ENCODE results near the gene BAHCC1. TPM values are rescaled to one million over a fixed set of nuclear protein-coding genes. Genes with fewer than 3 reads are reported as not detected.
"Not testable (repeated sequence)": the region's sequence is repeated elsewhere in the genome, so short reads cannot be mapped to it uniquely, and the experiment has no call there.

The BAHCC1 gene
- total and polyA plus RNA-seq, 2 donors: 5.8 to 7.3 TPM

DNA sequence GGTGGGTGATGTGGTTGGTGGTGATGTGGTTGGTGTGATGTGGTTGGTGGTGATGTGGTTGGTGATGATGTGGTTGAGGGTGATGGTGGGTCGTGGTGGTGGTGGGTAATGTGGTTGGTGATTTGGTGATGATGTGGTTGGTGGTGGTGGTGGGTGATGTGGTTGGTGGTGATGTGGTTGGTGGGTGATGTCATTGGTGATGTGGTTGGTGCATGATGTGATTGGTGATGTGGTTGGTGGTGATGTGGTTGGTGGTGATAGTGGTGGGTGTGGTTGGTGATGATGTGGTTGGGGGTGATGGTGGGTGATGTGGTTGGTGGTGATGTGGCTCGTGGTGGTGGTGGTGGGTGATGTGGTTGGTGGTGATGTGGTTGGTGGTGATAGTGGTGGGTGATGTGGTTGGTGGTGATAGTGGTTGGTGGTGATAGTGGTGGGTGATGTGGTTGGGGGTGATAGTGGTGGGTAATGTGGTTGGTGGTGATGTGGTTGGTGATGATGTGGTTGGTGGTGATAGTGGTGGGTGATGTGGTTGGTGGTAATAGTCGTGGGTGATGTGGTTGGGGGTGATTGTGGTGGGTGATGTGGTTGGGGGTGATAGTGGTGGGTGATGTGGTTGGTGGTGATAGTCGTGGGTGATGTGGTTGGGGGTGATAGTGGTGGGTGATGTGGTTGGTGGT is 30.6 kb downstream of the BAHCC1 start:
- Histone ChIP-seq H3K27me3 (ENCODE audit: control insufficient read depth in 2 of 2, insufficient read depth in 1 of 2, low read length in 1 of 2) (peaks cover 0 to 57% of the 10 kb centered on the region in 2 donors), H3K4me1 (ENCODE audit: control insufficient read depth in 2 of 2, insufficient read depth in 2 of 2, low read length in 2 of 2) (peaks cover 37 to 62% of the 10 kb centered on the region in 2 donors), H3K9me3 (ENCODE audit: control insufficient read depth in 2 of 2, insufficient read depth in 1 of 2, low read length in 1 of 2) (peaks cover 1 to 29% of the 10 kb centered on the region in 2 donors)
- not testable (repeated sequence) for H3K4me3 ChIP-seq (ENCODE audit: low read length in 2 of 2); DNase-seq (ENCODE audit: low read depth in 6 of 9, low spot score in 9 of 9); H3K27ac ChIP-seq (ENCODE audit: low read depth in 1 of 2, low read length in 1 of 2); H3K36me3 ChIP-seq (ENCODE audit: control insufficient read depth in 2 of 2, insufficient read depth in 2 of 2, low read length in 1 of 2)
- WGBS: 62% methylated on average over 4 of the region's 4 CpGs

DNA sequence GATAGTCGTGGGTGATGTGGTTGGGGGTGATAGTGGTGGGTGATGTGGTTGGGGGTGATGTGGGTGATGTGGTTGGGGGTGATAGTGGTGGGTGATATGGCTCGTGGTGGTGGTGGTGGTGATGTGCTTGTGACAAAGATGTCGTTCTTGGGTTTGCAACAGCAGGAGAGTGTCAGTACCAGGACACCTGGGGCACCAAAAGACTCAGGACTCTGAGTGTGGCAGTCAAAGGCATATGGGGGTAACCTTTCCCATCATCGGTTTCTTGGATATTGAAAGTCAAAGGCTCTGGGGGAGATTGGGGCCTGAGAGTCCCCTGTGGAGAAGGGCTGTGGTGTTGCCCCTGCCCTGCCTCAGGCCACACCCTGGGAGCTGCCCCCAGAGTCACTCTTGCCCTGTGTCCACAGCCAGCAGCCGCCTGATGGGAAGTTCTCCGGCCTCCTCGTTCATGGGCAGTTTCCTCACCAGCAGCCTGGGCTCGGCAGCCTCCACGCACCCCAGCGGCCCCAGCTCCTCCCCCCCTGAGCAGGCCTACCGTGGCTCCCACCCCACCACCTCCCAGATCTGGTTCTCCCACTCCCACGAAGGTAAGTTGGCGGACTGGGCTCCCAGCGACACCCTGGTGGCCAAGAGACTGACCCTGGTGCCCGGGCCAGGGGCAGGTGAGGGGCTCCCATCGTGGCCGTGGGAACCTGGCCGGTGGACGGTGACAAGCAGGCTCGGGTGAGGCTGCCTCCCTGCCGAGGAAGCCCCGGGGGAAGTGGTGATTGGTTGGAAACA is 31.3 kb downstream of the BAHCC1 start:
- Histone ChIP-seq H3K9me3 (ENCODE audit: control insufficient read depth in 2 of 2, insufficient read depth in 1 of 2, low read length in 1 of 2) (peaks cover 1 to 29% of the 10 kb centered on the region in 2 donors), H3K36me3 (ENCODE audit: control insufficient read depth in 2 of 2, insufficient read depth in 2 of 2, low read length in 1 of 2) (no peaks in the 10 kb centered on the region), H3K4me1 (ENCODE audit: control insufficient read depth in 2 of 2, insufficient read depth in 2 of 2, low read length in 2 of 2) (peaks cover 37 to 62% of the 10 kb centered on the region in 2 donors), H3K27me3 (ENCODE audit: control insufficient read depth in 2 of 2, insufficient read depth in 1 of 2, low read length in 1 of 2) (peaks cover 0 to 61% of the 10 kb centered on the region in 2 donors), H3K4me3 (ENCODE audit: low read length in 2 of 2) (peak overlapping the region in 1 of 2 donors; percentile 38), H3K27ac (ENCODE audit: low read depth in 1 of 2, low read length in 1 of 2) (peak overlapping the region in 1 of 2 donors; percentile 34)
- 18% methylated on average over 22 of the region's 22 CpGs for WGBS
- DNase-seq (ENCODE audit: low read depth in 6 of 9, low spot score in 9 of 9): no peak

DNA sequence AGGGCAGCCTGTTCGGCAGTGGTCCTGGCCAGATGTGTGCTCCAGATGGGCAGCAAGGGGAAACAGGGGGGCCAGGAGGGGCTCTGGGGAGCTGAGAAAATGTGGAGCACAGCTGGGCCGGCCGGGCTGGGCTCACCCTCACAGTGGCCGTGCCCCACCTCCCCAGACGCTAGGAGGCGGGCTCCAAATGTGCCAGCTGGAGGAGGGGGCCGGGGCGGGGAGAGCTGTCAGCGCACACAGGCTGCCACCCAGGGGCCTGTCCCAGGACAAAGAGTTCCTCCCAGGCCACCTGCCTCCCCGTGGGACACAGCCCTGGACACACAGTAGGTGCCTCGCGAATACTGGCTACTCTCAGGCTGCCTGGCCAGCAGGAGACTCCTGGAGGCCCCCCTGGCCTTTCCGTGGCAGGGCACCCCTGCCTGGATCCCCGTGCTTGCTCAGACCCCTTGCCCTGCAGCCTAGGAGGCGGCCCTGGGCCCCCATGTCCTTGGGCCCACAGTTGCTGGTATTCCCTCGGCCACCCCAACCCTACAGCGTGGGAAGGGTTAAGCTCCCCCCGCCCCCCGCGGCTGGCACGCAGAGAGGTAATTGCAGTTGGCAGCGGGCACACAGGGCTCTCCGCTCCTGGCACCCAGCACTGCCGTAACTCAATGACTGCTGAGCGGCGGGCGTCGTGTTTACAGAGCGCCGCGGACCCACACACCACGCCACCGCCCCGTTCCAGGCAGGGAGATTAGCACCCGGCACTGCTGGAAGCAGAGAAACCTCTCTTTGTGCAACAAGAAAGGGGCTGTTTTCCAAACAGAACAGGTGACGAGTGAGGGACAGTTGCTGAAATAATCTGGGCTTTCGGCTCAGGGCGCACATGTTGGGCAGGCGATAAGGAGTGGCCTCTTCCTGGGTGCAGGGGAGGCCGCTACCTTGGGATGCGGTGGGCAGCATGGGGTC is 32.2 kb downstream of the BAHCC1 start:
- peak in 3 of 9 donors; percentile 47 to 73 (median 50) for DNase-seq (ENCODE audit: low read depth in 6 of 9, low spot score in 9 of 9)
- no peaks in the 10 kb centered on the region for H3K36me3 ChIP-seq (ENCODE audit: control insufficient read depth in 2 of 2, insufficient read depth in 2 of 2, low read length in 1 of 2)
- H3K4me3 ChIP-seq (ENCODE audit: low read length in 2 of 2): peak overlapping the region; percentile 35 to 38
- H3K4me1 ChIP-seq (ENCODE audit: control insufficient read depth in 2 of 2, insufficient read depth in 2 of 2, low read length in 2 of 2): peaks cover 37 to 62% of the 10 kb centered on the region in 2 donors
- H3K27ac ChIP-seq (ENCODE audit: low read depth in 1 of 2, low read length in 1 of 2): peak overlapping the region in 1 of 2 donors; percentile 73
- WGBS: 6% methylated on average over 41 of the region's 41 CpGs
- peaks cover 0 to 61% of the 10 kb centered on the region in 2 donors for H3K27me3 ChIP-seq (ENCODE audit: control insufficient read depth in 2 of 2, insufficient read depth in 1 of 2, low read length in 1 of 2)
- peaks cover 1 to 29% of the 10 kb centered on the region in 2 donors for H3K9me3 ChIP-seq (ENCODE audit: control insufficient read depth in 2 of 2, insufficient read depth in 1 of 2, low read length in 1 of 2)

DNA sequence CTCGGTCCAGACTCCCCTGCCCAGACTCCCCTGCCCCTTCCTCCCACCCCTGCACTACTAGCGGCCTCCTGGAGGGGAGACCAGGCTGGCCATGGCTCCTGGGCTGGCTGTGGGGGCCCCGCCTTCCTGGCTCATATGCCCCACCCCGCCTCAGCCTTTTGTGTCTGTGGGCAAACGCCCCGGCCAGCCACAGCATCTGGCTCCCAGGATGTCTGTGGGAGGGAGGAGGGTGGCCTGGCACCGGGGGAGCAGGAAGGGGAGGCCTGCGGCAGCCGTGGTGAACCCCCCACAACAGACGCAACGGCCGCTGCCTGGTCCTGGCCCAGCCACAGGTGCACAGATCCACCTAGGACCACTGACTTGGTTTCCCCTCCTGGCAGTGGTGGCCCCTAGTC is 32.9 kb downstream of the BAHCC1 start:
- Histone ChIP-seq H3K36me3 (ENCODE audit: control insufficient read depth in 2 of 2, insufficient read depth in 2 of 2, low read length in 1 of 2) (no peaks in the 10 kb centered on the region), H3K9me3 (ENCODE audit: control insufficient read depth in 2 of 2, insufficient read depth in 1 of 2, low read length in 1 of 2) (peaks cover 1 to 29% of the 10 kb centered on the region in 2 donors), H3K4me1 (ENCODE audit: control insufficient read depth in 2 of 2, insufficient read depth in 2 of 2, low read length in 2 of 2) (peaks cover 37 to 60% of the 10 kb centered on the region in 2 donors), H3K27ac (ENCODE audit: low read depth in 1 of 2, low read length in 1 of 2) (peak overlapping the region in 1 of 2 donors; percentile 73), H3K27me3 (ENCODE audit: control insufficient read depth in 2 of 2, insufficient read depth in 1 of 2, low read length in 1 of 2) (peaks cover 0 to 60% of the 10 kb centered on the region in 2 donors), H3K4me3 (ENCODE audit: low read length in 2 of 2) (peak overlapping the region in 1 of 2 donors; percentile 35)
- WGBS: 3% methylated on average over 12 of the region's 12 CpGs
- DNase-seq (ENCODE audit: low read depth in 6 of 9, low spot score in 9 of 9): peak in 1 of 9 donors; percentile 75

DNA sequence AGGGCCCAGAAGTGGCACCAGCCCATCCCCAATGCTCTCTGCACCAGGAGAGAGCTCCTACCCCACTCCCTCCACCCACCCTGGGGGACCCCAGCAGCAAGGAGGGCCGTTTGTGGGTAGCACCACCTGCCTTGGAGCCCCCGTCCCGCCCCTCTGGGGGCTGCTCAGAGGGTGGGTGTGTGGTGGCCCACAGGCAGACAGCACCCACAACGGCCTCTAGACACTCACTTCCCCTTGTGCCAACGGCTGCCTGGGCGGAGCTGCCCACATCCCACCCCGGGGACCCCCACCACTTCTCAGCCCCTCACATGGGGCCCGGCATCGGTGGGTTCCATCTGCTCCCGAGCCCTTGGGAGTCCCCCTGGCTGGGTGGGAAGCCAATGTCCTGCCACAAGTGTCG is 33.3 kb downstream of the BAHCC1 start:
- peak overlapping the region in 1 of 2 donors; percentile 35 for H3K4me3 ChIP-seq (ENCODE audit: low read length in 2 of 2)
- peaks cover 37 to 59% of the 10 kb centered on the region in 2 donors for H3K4me1 ChIP-seq (ENCODE audit: control insufficient read depth in 2 of 2, insufficient read depth in 2 of 2, low read length in 2 of 2)
- WGBS: 4% methylated on average over 11 of the region's 11 CpGs
- H3K27ac ChIP-seq (ENCODE audit: low read depth in 1 of 2, low read length in 1 of 2): peak overlapping the region in 1 of 2 donors; percentile 73
- peaks cover 0 to 57% of the 10 kb centered on the region in 2 donors for H3K27me3 ChIP-seq (ENCODE audit: control insufficient read depth in 2 of 2, insufficient read depth in 1 of 2, low read length in 1 of 2)
- no peaks in the 10 kb centered on the region for H3K36me3 ChIP-seq (ENCODE audit: control insufficient read depth in 2 of 2, insufficient read depth in 2 of 2, low read length in 1 of 2)
- H3K9me3 ChIP-seq (ENCODE audit: control insufficient read depth in 2 of 2, insufficient read depth in 1 of 2, low read length in 1 of 2): peaks cover 1 to 29% of the 10 kb centered on the region in 2 donors
- peak in 1 of 9 donors; percentile 53 for DNase-seq (ENCODE audit: low read depth in 6 of 9, low spot score in 9 of 9)

DNA sequence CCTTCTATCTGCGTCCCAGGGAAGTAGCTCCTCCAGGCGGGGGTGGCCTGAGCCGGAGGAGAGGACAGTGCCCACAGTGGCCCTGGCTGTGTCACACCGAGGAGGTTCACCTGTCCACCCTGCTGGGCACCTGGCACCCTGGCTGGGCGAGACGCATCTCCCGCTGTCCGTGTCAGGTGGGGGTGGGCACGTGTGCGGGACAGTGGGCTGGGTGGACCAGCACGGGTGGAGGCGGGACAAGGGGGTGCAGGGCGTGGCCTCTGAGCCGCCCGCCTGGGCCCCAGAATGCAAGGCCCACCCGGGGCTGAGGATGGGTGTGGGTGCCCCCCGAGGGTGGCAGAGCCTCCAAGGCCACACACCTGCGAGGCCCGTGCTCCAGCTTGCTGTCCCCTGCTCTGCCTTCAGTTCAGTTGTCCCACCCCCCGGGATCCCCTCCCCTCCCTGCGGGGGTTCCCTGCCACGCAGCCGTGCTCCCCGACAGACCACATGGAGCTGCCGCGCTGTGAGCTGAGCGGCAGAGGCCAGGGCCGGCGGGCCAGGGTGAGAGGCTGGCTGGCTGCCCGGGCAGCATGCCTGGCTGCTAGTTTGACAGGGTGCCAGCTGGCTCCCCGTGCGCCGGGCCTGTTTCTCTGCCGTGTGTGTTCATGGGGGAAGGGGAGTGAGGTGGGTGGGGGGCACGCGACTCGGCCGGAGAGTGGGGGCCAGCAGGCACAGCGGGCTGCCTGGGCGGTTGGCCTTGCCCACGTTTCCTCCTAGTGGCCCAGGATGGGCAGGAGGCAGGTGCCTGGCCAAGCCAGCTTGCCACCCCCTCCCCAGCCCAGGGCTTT is 33.9 kb downstream of the BAHCC1 start:
- DNase-seq (ENCODE audit: low read depth in 6 of 9, low spot score in 9 of 9): peak in 1 of 9 donors; percentile 60
- H3K4me3 ChIP-seq (ENCODE audit: low read length in 2 of 2): peak overlapping the region; percentile 22 to 35
- 1% methylated on average over 41 of the region's 41 CpGs for WGBS
- H3K36me3 ChIP-seq (ENCODE audit: control insufficient read depth in 2 of 2, insufficient read depth in 2 of 2, low read length in 1 of 2): no peaks in the 10 kb centered on the region
- peak overlapping the region in 1 of 2 donors; percentile 73 for H3K27ac ChIP-seq (ENCODE audit: low read depth in 1 of 2, low read length in 1 of 2)
- peaks cover 0 to 54% of the 10 kb centered on the region in 2 donors for H3K27me3 ChIP-seq (ENCODE audit: control insufficient read depth in 2 of 2, insufficient read depth in 1 of 2, low read length in 1 of 2)
- peaks cover 37 to 62% of the 10 kb centered on the region in 2 donors for H3K4me1 ChIP-seq (ENCODE audit: control insufficient read depth in 2 of 2, insufficient read depth in 2 of 2, low read length in 2 of 2)
- H3K9me3 ChIP-seq (ENCODE audit: control insufficient read depth in 2 of 2, insufficient read depth in 1 of 2, low read length in 1 of 2): peaks cover under 1 to 24% of the 10 kb centered on the region in 2 donors

DNA sequence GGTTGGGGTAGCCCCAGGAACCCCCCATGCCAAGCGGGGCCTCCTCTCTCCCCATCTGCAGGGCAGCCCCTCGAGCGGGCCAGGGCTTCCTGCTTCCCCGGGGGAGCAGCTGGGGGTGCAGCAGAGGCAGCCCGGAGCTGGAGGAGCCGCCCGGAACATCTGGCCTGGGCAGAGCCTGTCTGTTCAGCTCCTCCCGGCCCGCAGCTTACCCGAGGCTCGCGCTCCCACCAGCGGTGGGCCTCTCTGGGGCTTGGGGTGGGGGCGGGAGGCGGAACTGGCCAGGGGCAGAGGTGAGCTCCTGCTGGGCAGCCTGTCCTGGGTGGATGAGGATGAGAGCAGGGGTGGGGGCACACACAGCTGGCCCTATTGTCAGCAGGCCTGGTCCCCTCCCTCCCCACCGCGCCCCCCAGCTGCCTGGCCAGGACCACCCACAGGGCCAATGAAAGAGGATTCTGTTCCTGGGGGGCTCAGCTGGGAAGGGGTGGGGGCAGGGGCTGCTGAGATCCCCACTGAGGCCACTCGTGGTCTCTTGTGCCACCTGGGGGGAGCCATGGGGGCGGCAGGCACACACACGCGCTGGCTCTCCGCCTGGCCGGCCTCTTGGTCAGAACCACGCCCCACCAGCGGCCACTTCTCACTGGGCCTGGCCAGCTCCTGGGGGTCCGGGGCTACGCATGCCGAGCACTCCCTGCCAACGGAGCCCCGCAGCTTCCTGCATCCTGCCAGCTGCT is 34.7 kb downstream of the BAHCC1 start:
- DNase-seq (ENCODE audit: low read depth in 6 of 9, low spot score in 9 of 9): peak in 1 of 9 donors; percentile 63
- Histone ChIP-seq H3K27ac (ENCODE audit: low read depth in 1 of 2, low read length in 1 of 2) (peak overlapping the region in 1 of 2 donors; percentile 73), H3K9me3 (ENCODE audit: control insufficient read depth in 2 of 2, insufficient read depth in 1 of 2, low read length in 1 of 2) (peaks cover 0 to 16% of the 10 kb centered on the region in 2 donors), H3K4me3 (ENCODE audit: low read length in 2 of 2) (peak overlapping the region; percentile 13 to 35), H3K27me3 (ENCODE audit: control insufficient read depth in 2 of 2, insufficient read depth in 1 of 2, low read length in 1 of 2) (peaks cover 0 to 54% of the 10 kb centered on the region in 2 donors), H3K36me3 (ENCODE audit: control insufficient read depth in 2 of 2, insufficient read depth in 2 of 2, low read length in 1 of 2) (no peaks in the 10 kb centered on the region), H3K4me1 (ENCODE audit: control insufficient read depth in 2 of 2, insufficient read depth in 2 of 2, low read length in 2 of 2) (peaks cover 37 to 70% of the 10 kb centered on the region in 2 donors)
- 4% methylated on average over 30 of the region's 30 CpGs for WGBS
